IMR-90 (cell line): ENCODE results near the gene PODXL2.

Experiments used
- MXI1 ChIP-seq: IDR thresholded peaks from 2 replicates; pipeline ENCODE4 v1.6.1; 2012; ENCODE audit warnings: low read depth, mild to moderate bottlenecking, low read length, moderate library complexity, borderline replicate concordance
- POLR2A ChIP-seq: IDR thresholded peaks from 2 replicates; pipeline ENCODE4 v1.6.1; 2012; ENCODE audit warnings: mild to moderate bottlenecking, low read depth, low read length
- RAD21 ChIP-seq: IDR thresholded peaks from 2 replicates; pipeline ENCODE4 v1.6.1; 2012; ENCODE audit warnings: low read length, improper control_type of control experiment
- RFX5 ChIP-seq: IDR thresholded peaks from 2 replicates; pipeline ENCODE4 v1.8.0; 2012; ENCODE audit warnings: low read depth, mild to moderate bottlenecking, low read length, moderate library complexity
- TF ChIP-seq, protein P1 (sequence below): conservative IDR thresholded peaks from 2 replicates; pipeline ENCODE4 v1.5.1; 2012; ENCODE audit warnings: mild to moderate bottlenecking, low read depth, low read length, improper control_type of control experiment

GRCh38 chr3:127691974-127692373 lies 63.0 kb downstream of the PODXL2 start:
- TF ChIP-seq MXI1, result no peak
- TF ChIP-seq RAD21, result no peak
- TF ChIP-seq, protein P1, sequence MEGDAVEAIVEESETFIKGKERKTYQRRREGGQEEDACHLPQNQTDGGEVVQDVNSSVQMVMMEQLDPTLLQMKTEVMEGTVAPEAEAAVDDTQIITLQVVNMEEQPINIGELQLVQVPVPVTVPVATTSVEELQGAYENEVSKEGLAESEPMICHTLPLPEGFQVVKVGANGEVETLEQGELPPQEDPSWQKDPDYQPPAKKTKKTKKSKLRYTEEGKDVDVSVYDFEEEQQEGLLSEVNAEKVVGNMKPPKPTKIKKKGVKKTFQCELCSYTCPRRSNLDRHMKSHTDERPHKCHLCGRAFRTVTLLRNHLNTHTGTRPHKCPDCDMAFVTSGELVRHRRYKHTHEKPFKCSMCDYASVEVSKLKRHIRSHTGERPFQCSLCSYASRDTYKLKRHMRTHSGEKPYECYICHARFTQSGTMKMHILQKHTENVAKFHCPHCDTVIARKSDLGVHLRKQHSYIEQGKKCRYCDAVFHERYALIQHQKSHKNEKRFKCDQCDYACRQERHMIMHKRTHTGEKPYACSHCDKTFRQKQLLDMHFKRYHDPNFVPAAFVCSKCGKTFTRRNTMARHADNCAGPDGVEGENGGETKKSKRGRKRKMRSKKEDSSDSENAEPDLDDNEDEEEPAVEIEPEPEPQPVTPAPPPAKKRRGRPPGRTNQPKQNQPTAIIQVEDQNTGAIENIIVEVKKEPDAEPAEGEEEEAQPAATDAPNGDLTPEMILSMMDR, result no peak
- no peak for TF ChIP-seq POLR2A
- no peak for TF ChIP-seq RFX5
